LNCaP clone FGC (cell line): ENCODE data around the gene ERC1.

Source experiments
- DNase-seq: peaks from one replicate; pipeline ENCODE4 v3.0.0-alpha.2; 2011; ENCODE audit warnings: low read depth
- H3K4me3 ChIP-seq: 2 replicates; pipeline ENCODE4 v1.5.1; 2011; ENCODE audit warnings: mild to moderate bottlenecking, low read depth, low read length, control low read depth
- TF ChIP-seq, protein P1 (sequence below): IDR thresholded peaks from 2 replicates; pipeline ENCODE4 v1.5.1; 2012; ENCODE audit warnings: mild to moderate bottlenecking; ENCODE audit not compliant: control insufficient read depth, insufficient read depth; ENCODE audit errors: extremely low read depth

Gene ERC1

DNA sequence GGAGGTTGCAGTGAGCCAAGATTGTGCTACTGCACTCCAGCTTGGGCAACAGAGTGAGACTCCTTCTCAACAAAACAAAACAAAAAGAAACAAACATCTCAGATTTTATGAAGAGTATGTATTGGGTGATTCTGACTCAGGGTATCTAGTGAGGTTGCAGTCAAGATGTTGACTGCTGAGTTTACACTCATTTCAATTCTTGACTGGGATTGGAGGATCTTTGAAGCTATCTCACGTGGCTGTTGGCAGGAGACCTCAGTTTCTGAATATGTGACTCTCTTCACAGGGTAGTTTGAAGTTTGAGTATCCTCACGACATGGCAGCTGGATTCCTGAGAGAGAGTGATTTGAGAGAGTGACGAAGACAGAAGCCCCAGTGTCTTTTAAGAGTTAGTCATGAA is 29.4 kb downstream of the ERC1 start:
- no peak for DNase-seq
- TF ChIP-seq, protein P1, sequence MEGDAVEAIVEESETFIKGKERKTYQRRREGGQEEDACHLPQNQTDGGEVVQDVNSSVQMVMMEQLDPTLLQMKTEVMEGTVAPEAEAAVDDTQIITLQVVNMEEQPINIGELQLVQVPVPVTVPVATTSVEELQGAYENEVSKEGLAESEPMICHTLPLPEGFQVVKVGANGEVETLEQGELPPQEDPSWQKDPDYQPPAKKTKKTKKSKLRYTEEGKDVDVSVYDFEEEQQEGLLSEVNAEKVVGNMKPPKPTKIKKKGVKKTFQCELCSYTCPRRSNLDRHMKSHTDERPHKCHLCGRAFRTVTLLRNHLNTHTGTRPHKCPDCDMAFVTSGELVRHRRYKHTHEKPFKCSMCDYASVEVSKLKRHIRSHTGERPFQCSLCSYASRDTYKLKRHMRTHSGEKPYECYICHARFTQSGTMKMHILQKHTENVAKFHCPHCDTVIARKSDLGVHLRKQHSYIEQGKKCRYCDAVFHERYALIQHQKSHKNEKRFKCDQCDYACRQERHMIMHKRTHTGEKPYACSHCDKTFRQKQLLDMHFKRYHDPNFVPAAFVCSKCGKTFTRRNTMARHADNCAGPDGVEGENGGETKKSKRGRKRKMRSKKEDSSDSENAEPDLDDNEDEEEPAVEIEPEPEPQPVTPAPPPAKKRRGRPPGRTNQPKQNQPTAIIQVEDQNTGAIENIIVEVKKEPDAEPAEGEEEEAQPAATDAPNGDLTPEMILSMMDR: no peak
- H3K4me3 ChIP-seq: no peak overlapping the region

DNA sequence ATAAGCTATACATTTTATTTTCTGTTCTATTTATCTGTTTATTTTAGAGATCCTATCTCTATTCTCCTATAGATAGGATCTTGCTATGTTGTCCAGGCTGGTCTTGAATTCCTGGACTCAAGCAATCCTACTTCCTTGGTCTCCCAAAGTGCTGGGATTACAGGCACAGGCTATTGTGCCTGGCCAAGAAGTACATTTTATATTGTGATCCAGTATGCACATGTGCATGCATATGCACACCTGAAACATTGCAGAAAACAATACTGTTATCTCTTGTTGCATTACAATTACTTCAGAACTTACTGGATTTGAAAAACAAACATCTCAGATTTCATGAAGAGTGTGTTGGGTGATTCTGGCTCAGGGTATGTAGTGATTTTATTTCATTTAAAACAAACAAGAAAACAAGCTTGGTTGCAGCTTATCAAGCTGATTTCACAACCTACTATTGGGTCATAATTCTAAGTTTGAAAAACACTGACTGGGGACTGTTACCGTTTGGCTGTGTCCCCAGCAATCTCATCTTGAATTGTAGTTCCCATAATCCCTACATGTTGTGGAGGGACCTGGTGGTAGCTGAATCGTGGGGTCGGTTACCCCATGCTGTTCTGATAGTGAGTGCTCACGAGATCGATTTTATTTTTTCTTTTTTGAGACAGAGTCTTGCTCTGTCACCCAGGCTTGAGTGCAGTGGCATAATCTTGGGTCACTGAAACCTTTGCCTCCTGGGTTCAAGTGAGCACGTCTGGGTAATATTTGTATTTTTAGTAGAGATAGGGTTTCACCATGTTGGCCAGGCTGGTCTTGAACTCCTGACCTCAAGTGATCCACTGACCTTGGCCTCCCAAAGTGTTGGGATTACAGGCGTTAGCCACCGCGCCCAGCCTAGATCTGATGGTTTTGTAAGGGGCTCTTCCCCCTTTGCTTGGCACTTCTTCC is 31.3 kb downstream of the ERC1 start:
- TF ChIP-seq, protein P1: no peak
- no peak for DNase-seq

DNA sequence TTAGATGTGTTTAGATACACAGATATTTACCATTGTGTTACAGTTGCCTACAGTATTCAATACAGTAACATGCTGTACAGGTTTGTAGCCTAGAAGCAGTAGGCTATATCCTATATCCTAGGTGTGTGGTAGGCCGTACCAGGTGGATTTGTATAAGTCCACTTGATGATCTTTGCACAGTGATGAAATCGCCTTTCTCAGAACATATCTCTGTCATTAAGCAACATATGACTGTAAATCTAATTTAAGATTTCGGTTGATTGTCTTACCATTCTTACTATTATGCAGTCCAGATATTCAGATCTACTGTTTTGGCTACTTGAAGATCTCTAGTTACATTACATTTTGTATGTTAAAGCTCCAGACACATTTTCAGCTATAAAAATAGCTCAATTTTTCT is 39.8 kb downstream of the ERC1 start:
- DNase-seq: no peak
- TF ChIP-seq, protein P1: no peak
- H3K4me3 ChIP-seq: no peak overlapping the region

More for the DNA sequence above, 31.3 kb downstream of the ERC1 start:
- no peak overlapping the region for H3K4me3 ChIP-seq

DNA sequence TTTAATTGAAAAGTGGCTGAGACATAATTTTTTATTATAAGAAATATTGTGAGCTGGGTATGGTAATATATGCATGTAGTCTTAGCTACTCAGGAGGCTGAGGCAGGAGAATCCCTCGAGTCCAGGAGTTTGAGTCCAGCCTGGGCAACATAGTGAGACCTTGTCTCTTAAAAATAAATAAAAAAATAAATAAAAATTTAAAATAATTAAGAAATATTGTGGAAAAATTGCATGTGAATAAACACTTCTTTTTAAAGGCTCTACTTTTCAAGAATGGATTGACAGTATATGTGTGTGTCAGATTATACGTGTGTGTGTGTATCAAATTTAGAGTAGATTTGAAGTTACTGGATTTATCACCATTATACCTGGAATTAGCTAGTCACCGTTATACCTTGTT is 43.2 kb downstream of the ERC1 start:
- no peak overlapping the region for H3K4me3 ChIP-seq
- TF ChIP-seq, protein P1: no peak
- no peak for DNase-seq

DNA sequence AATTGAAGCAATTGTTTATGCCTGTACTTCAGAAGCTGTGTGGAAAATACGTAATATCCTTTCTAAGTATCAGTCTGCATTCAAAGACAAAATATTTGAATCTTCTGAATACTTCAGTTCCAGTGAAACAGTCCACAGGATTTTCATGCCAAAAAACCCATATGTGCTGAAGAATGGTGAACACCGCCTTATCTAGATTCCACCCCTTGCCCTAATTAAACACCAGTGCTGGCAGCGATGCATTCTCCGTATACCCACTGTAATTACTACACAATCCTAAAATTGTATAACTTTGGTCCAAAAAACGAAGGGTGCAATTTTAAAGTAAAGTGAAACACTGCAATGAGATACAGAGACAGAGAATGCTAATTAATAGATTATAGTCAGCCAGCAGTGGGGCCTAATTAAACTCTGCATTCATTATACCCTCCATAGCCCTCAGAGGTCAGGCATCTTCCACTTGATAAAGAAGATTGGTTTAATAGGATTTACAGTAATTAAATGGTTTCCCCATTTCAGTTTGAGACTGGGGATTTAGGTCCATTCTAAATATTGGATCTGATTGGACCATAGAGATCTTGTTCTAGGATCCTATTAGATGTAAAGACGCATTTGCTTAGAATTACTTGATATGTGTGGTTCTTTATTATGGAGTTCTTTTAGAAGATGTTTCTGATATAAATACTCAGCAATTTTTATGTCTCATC is 43.9 kb downstream of the ERC1 start:
- no peak for DNase-seq
- H3K4me3 ChIP-seq: no peak overlapping the region
- TF ChIP-seq, protein P1: no peak

DNA sequence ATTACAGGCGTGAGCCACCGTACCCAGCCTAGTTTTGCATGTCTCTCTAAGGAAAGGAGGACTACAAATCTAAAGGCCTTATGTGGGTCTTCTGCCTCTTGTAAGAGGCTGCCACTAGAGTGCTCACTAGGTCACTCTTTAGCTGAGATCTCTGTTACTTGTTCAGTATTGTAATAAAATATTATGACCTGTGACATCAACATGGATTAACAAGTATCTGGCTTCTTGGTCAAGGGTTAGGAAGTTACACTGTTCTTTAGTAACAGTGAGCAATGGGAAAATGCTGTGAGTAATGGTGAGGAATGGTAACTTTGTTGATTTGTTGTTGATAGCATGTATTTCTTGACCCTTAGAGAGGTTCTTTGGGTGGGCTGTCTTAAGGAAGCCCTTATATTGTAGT is 50.5 kb downstream of the ERC1 start:
- H3K4me3 ChIP-seq: no peak overlapping the region
- DNase-seq: no peak
- TF ChIP-seq, protein P1: no peak
